Activated naive CD8-positive, alpha-beta T cell (primary cell): ENCODE measurements around the gene CTDSPL2.
"Not testable (repeated sequence)": the region's sequence is repeated elsewhere in the genome, so short reads cannot be mapped to it uniquely, and the experiment has no call there.

Experiments used
- H3K27ac Mint-ChIP-seq: one replicate; pipeline ENCODE4 v1.8.0; 2021; ENCODE audit warnings: mixed read lengths
- H3K27me3 Mint-ChIP-seq: one replicate; pipeline ENCODE4 v1.8.0; 2021; ENCODE audit warnings: mixed read lengths
- H3K36me3 Mint-ChIP-seq: one replicate; pipeline ENCODE4 v1.8.0; 2021; ENCODE audit warnings: mixed read lengths
- H3K4me1 Mint-ChIP-seq: one replicate; pipeline ENCODE4 v1.8.0; 2021; ENCODE audit warnings: low read depth, mixed read lengths
- H3K4me3 Mint-ChIP-seq: one replicate; pipeline ENCODE4 v1.8.0; 2021; ENCODE audit warnings: mild to moderate bottlenecking, mixed read lengths
- H3K9me3 Mint-ChIP-seq: one replicate; pipeline ENCODE4 v1.8.0; 2021; ENCODE audit warnings: low read depth, mixed read lengths

The CTDSPL2 gene

GRCh38 chr15:44544745-44545144, 117.3 kb downstream of the CTDSPL2 start:
- Mint-ChIP-seq H3K36me3 (peaks cover 14% of the 10 kb centered on the region), H3K4me3 (peak overlapping the region; percentile 57), H3K4me1 (peaks cover 68% of the 10 kb centered on the region)
- H3K9me3 Mint-ChIP-seq, H3K27ac Mint-ChIP-seq, H3K27me3 Mint-ChIP-seq: not testable (repeated sequence)

- Mint-ChIP-seq H3K36me3 (peaks cover 12% of the 10 kb centered on the region), H3K9me3 (no peaks in the 10 kb centered on the region), H3K4me3 (peak overlapping the region; percentile 78), H3K27ac (peak overlapping the region; percentile 95), H3K4me1 (peaks cover 67% of the 10 kb centered on the region), H3K27me3 (no peaks in the 10 kb centered on the region)
Observed at GRCh38 chr15:44545913-44546802, 118.7 kb downstream of the CTDSPL2 start.

- H3K27ac Mint-ChIP-seq, H3K27me3 Mint-ChIP-seq, H3K4me3 Mint-ChIP-seq, H3K36me3 Mint-ChIP-seq, H3K9me3 Mint-ChIP-seq: not testable (repeated sequence)
- H3K4me1 Mint-ChIP-seq, result peaks cover 45% of the 10 kb centered on the region
Observed at GRCh38 chr15:44549152-44549551, 121.7 kb downstream of the CTDSPL2 start.

- H3K9me3 Mint-ChIP-seq, result no peaks in the 10 kb centered on the region
- peaks cover 50% of the 10 kb centered on the region for H3K4me1 Mint-ChIP-seq
- H3K27me3 Mint-ChIP-seq, result no peaks in the 10 kb centered on the region
- H3K4me3 Mint-ChIP-seq, result no peak overlapping the region
- H3K36me3 Mint-ChIP-seq, result peaks cover 6% of the 10 kb centered on the region
- no peak overlapping the region for H3K27ac Mint-ChIP-seq
Observed at GRCh38 chr15:44550256-44550655, 122.8 kb downstream of the CTDSPL2 start.

GRCh38 chr15:44550734-44551133, 123.3 kb downstream of the CTDSPL2 start:
- H3K27ac Mint-ChIP-seq, result peak overlapping the region; percentile 64
- no peak overlapping the region for H3K4me3 Mint-ChIP-seq
- H3K9me3 Mint-ChIP-seq, result no peaks in the 10 kb centered on the region
- no peaks in the 10 kb centered on the region for H3K27me3 Mint-ChIP-seq
- peaks cover 10% of the 10 kb centered on the region for H3K36me3 Mint-ChIP-seq
- peaks cover 51% of the 10 kb centered on the region for H3K4me1 Mint-ChIP-seq

GRCh38 chr15:44554934-44555723, 127.7 kb downstream of the CTDSPL2 start:
- Mint-ChIP-seq H3K27ac (peak overlapping the region; percentile 58), H3K9me3 (no peaks in the 10 kb centered on the region), H3K36me3 (peaks cover 17% of the 10 kb centered on the region), H3K4me3 (no peak overlapping the region), H3K4me1 (peaks cover 44% of the 10 kb centered on the region), H3K27me3 (no peaks in the 10 kb centered on the region)

GRCh38 chr15:44560926-44561325, 133.5 kb downstream of the CTDSPL2 start:
- peaks cover 33% of the 10 kb centered on the region for H3K4me1 Mint-ChIP-seq
- H3K27me3 Mint-ChIP-seq, H3K4me3 Mint-ChIP-seq, H3K9me3 Mint-ChIP-seq: not testable (repeated sequence)
- peak overlapping the region; percentile 78 for H3K27ac Mint-ChIP-seq
- peaks cover 18% of the 10 kb centered on the region for H3K36me3 Mint-ChIP-seq

GRCh38 chr15:44565387-44566154, 138.1 kb downstream of the CTDSPL2 start:
- Mint-ChIP-seq H3K27me3 (no peaks in the 10 kb centered on the region), H3K4me1 (peaks cover 10% of the 10 kb centered on the region), H3K36me3 (peaks cover 15% of the 10 kb centered on the region), H3K9me3 (no peaks in the 10 kb centered on the region), H3K4me3 (no peak overlapping the region), H3K27ac (no peak overlapping the region)

GRCh38 chr15:44566155-44566540, 138.7 kb downstream of the CTDSPL2 start:
- H3K27ac Mint-ChIP-seq, result no peak overlapping the region
- no peaks in the 10 kb centered on the region for H3K27me3 Mint-ChIP-seq
- H3K9me3 Mint-ChIP-seq, result no peaks in the 10 kb centered on the region
- peaks cover 4% of the 10 kb centered on the region for H3K4me1 Mint-ChIP-seq
- peaks cover 15% of the 10 kb centered on the region for H3K36me3 Mint-ChIP-seq
- no peak overlapping the region for H3K4me3 Mint-ChIP-seq

- Mint-ChIP-seq H3K27ac (no peak overlapping the region), H3K4me3 (no peak overlapping the region), H3K27me3 (no peaks in the 10 kb centered on the region), H3K4me1 (no peaks in the 10 kb centered on the region), H3K36me3 (peaks cover 15% of the 10 kb centered on the region), H3K9me3 (no peaks in the 10 kb centered on the region)
Observed at GRCh38 chr15:44568338-44568737, 140.9 kb downstream of the CTDSPL2 start.

- Mint-ChIP-seq H3K27me3 (no peaks in the 10 kb centered on the region), H3K4me1 (no peaks in the 10 kb centered on the region), H3K36me3 (peaks cover 14% of the 10 kb centered on the region), H3K27ac (no peak overlapping the region), H3K9me3 (no peaks in the 10 kb centered on the region), H3K4me3 (no peak overlapping the region)
Observed at GRCh38 chr15:44569316-44569715, 141.9 kb downstream of the CTDSPL2 start.

GRCh38 chr15:44570361-44570760, 142.9 kb downstream of the CTDSPL2 start:
- Mint-ChIP-seq H3K27ac (peak overlapping the region; percentile 66), H3K27me3 (no peaks in the 10 kb centered on the region), H3K4me3 (no peak overlapping the region), H3K4me1 (no peaks in the 10 kb centered on the region), H3K9me3 (no peaks in the 10 kb centered on the region), H3K36me3 (peaks cover 7% of the 10 kb centered on the region)

GRCh38 chr15:44573386-44573785, 146.0 kb downstream of the CTDSPL2 start:
- no peaks in the 10 kb centered on the region for H3K9me3 Mint-ChIP-seq
- no peak overlapping the region for H3K4me3 Mint-ChIP-seq
- H3K4me1 Mint-ChIP-seq, result peaks cover 3% of the 10 kb centered on the region
- no peaks in the 10 kb centered on the region for H3K27me3 Mint-ChIP-seq
- H3K27ac Mint-ChIP-seq, result no peak overlapping the region
- H3K36me3 Mint-ChIP-seq, result no peaks in the 10 kb centered on the region

- Mint-ChIP-seq H3K27me3 (no peaks in the 10 kb centered on the region), H3K9me3 (no peaks in the 10 kb centered on the region), H3K4me3 (no peak overlapping the region), H3K4me1 (peaks cover 6% of the 10 kb centered on the region), H3K36me3 (no peaks in the 10 kb centered on the region), H3K27ac (no peak overlapping the region)
Observed at GRCh38 chr15:44574734-44575133, 147.3 kb downstream of the CTDSPL2 start.
